GM18499 (cell line): ENCODE results near the gene APC.

Source experiments
- ATAC-seq: cut with Tn5 transposase; IDR thresholded peaks from one replicate; pipeline ENCODE4 v1.9.1; 2021; ENCODE audit warnings: moderate number of reproducible peaks; ENCODE audit not compliant: insufficient read depth, unreplicated experiment

The APC gene

GRCh38 chr5:112776301-112776856 is 38.7 kb downstream of the APC start:
- ATAC-seq: no peak

DNA sequence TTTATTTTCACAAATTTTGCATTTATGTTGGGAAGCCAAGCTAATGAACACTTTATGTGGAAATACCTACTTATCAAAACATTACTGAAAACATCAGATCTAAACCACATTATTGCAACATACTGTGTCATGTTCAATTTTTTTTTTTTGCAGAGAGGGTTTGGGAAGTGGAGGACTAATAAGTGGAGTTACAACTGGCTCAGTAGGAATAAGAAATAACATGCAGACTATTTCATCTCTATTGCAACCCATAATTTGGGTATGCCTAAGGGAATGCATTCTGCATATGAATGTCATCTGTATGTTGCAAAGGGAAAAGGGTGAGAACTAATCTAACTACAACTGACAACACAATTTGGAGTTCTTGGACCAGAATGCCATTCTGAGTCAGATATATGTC is 41.8 kb downstream of the APC start:
- ATAC-seq: no peak

DNA sequence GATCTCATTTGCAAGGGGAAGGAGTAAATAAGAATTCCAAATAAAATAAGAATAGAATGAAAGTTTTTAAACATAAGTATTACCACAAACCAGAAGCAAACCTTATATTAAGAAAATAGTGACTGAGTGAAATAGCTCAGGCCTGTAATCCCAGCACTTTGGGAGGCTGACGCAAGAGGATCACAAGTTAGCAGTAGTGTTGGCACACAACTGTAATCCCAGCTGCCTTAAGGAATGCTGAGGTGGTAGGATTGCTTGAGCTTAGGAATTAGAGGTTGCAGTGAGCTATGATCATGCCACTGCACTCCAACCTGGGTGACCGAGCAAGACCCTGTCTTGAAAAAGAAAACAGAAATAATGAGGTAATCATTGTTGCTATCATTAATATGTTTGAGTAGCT is 47.0 kb downstream of the APC start:
- ATAC-seq: no peak

DNA sequence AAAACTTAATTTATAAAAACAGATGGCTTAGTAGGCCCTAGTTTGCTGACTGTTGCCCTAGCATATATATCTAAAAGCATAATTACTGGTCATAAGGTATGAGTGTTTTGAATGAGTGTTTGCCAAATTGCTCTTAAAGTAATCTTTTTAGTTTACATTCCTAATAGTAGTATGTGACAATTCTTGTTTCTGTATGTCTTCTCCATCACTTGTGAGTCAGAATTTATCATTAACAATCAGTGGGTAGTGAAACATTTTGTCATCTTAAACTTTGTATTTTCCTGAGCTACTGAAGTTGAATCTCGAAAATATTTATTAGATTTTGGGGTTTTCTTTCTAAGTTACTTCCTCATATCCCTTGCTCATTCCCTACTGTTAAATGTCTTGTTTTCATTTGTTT is 49.6 kb downstream of the APC start:
- ATAC-seq: no peak

DNA sequence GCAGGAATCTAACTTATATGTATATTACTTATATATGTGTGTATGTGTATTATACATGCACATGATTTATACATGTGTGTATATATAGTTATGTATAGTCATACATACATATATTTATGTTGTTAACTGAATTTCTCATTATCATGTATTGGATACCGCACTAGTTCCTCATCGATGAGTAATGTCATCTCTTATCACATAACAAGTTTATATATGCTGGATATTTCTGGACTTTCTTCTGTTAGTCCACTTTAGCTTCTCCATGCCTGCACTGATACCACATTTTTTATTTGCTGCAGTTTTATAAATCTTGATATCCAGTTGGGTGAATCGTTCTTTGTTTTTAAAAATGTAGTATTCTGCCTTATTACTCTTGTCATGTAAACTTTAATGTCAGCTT is 50.2 kb downstream of the APC start:
- no peak for ATAC-seq

DNA sequence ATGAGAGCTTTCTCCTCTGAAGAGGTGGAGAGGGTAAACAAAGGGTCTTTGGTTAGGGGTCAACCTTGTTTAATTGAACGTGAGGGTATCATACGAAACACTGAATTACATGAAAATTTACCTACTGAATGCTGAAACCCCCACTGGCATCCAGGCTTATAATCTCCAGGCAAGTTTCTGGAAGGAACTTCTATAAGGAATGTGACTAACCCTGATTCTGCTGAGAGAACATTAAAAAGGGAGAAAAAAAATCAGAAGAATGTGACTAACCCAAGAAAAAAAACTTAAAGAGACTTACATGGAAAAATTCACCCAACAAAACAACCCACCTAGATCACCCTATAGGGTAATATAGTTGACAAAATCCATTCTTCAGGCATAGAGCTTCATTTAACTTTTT is 55.5 kb downstream of the APC start:
- ATAC-seq: no peak

DNA sequence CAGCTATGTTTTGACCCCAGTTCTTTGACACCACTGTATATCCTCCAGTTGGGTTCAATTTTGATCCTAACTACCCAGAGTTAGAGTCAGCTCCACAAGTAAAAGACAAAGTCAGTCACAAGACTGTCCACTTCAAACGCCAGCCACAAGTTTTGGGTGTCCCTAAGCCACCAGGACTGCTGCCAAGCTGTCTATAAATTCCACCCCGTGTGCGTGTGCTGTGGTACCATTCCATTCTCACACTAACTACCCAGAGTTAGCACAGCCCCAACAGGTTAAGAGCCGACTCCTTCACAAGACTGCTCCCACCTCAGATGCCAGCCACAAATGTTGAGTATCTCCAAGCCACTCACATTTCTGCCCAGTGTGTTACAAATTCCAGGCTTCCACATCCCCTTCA is 56.7 kb downstream of the APC start:
- no peak for ATAC-seq

GRCh38 chr5:112795342-112795741 is 57.7 kb downstream of the APC start:
- no peak for ATAC-seq

- ATAC-seq: no peak
Observed at GRCh38 chr5:112795944-112796678, 58.4 kb downstream of the APC start.

DNA sequence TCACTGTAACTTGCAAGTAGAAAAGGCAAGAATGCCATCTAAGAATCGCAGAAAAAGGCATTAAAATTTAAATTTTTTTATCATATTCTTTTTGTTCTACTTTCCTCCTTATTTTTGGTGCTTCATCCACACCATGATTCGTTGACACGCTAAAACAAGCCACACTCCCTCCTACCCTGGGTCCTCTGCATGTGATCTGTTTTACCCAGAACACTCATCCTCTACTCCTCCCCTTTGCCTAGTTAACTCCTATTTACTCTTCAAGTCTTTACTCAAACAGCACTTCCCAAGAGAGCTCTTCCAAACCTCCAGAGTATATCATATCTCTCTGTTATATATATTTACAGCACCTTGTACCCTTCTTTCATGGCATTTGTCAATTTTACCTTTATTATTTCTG is 62.0 kb downstream of the APC start:
- ATAC-seq: no peak

DNA sequence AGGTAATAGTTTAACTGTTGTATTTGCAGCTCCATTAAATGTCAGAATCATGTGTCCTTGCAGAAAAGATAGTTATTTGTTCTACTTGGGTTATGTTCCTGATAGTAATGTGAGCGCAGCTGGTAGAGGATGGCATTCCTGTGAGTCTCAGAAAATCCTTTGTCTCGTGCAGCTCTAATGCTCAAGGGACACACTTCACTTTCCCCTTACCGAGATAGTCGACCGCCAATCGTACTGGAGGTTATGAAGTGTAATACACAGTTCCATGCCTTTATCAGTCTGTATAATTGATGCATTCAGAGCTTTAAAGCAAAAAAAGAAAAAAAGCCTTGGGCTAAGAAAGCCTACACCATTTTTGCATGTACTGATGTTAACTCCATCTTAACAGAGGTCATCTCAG is 63.2 kb downstream of the APC start:
- ATAC-seq: no peak

GRCh38 chr5:112811023-112811422 is 73.3 kb downstream of the APC start:
- no peak for ATAC-seq

DNA sequence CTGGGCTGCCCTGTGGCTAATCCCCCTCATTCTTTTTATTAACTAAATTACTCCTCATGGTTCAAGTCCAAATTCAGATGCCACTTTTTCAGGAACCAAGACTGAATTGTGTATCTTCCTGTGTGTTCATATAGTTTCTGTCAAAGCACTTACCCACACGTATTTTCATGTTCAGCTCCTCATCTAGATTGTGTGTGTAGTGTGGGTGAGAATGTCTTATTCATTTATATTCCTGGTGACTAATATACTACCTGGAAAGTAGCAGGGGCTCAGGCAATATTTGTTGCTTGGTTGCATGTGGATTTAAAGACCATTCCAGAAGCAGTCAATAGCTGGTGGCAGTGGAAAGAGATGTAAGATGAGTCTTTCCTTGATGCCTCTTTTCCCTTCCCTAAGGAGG is 74.9 kb downstream of the APC start:
- no peak for ATAC-seq

DNA sequence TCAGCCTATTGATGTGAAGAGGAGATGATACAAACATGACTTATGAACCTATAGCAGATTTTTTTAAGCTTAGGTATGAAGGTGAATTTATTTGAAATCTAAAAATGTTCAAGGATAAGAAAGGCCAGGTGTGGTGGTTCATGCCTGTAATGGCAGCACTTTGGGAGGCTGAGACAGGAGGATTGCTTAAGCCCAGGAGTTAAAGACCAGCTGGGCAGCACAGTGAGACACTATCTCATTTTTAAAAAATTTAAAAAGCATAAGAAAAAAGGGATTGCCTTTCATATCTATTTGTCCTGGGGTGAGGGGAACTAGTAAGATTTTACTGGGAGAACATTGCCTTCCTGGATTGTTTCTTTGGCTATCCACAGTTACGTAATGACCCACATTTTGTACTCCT is 82.6 kb downstream of the APC start:
- no peak for ATAC-seq

DNA sequence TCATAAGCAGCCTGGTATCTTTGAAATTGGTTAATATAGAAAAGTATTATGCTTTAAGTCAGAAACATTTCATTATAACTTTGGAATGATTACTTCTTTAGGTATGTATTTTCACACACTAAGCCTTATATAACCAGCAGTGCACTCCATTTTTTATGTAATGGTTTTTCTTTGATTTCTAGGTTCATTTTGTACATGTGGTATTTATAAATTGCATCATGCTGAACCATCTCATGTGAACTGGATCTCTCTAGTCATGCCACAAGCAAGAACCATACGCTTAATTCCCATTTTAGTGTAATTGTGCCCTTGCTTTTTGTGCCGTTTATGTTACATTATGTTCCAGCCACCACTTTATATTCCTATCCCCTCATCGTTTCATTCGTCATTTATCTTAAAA is 84.8 kb downstream of the APC start:
- no peak for ATAC-seq

GRCh38 chr5:112823181-112823580 is 85.5 kb downstream of the APC start:
- no peak for ATAC-seq

- ATAC-seq: no peak
Observed at GRCh38 chr5:112823656-112824055, 86.0 kb downstream of the APC start.

DNA sequence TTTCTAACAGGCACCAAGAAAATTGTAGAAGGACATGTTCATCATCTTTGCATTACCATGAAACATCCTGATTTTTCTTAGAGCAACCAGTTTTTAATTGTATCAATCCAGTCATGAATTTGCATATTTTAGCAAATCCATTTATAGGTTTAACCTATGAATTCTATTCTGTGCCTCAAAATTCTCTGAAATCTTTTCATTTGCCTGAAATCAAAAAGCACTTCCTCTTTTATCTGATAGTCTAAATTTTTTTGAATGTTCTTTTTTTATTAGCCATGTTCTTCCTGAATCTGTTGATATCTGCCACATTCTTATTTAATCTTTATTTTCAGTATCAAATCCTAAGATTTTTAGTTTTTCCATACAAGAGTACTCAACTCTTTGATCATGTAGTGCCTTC is 86.5 kb downstream of the APC start:
- ATAC-seq: no peak

- ATAC-seq: no peak
Observed at GRCh38 chr5:112830378-112830777, 92.7 kb downstream of the APC start.

GRCh38 chr5:112833971-112834370 is 96.3 kb downstream of the APC start:
- no peak for ATAC-seq

- ATAC-seq: no peak
Observed at GRCh38 chr5:112844489-112844888, 106.8 kb downstream of the APC start.

- ATAC-seq: no peak
Observed at GRCh38 chr5:112846556-112846955, 108.9 kb downstream of the APC start.
